ENCODE measurements around the gene NKX2-8. TPM values are rescaled to one million over a fixed set of nuclear protein-coding genes. Genes with fewer than 3 reads are reported as not detected.

The NKX2-8 gene
- total RNA-seq, 2 donors from 2014 or later: not detected

GRCh38 chr14:36604757-36605505 is 22.5 kb upstream of the NKX2-8 start:
- Histone ChIP-seq H3K4me1 (no peaks in the 10 kb centered on the region), H3K9me3 (no peaks in the 10 kb centered on the region), H3K4me3 (no peak overlapping the region), H3K27me3 (no peaks in the 10 kb centered on the region), H3K36me3 (replicated peaks in 1 of 2; ENCODE audit: insufficient read depth in 1 of 2, low read depth in 2 of 2) (no peaks in the 10 kb centered on the region), H3K27ac (no peak overlapping the region)
- peak; percentile 59 to 72 (median 66) for DNase-seq
- TF ChIP-seq CTCF (IDR thresholded peaks at IDR 0.05): peak; percentile 43 to 84 (median 80)
- no peak for TF ChIP-seq POLR2A (IDR thresholded peaks at IDR 0.05)
- intact Hi-C loops (cut with DNase I): no loop called here
- WGBS, 2 donors: 0% methylated on average over 4 of the region's 4 CpGs
- peak; percentile 80 for ATAC-seq

GRCh38 chr14:36600431-36600830 is 18.0 kb upstream of the NKX2-8 start:
- H3K27ac ChIP-seq: no peak overlapping the region
- no peaks in the 10 kb centered on the region for H3K27me3 ChIP-seq
- H3K9me3 ChIP-seq: no peaks in the 10 kb centered on the region
- H3K4me3 ChIP-seq: no peak overlapping the region
- DNase-seq (no peak), ATAC-seq (no peak)
- intact Hi-C loops (cut with DNase I): no loop called here
- TF ChIP-seq CTCF (IDR thresholded peaks at IDR 0.05): no peak
- no peak for TF ChIP-seq POLR2A (IDR thresholded peaks at IDR 0.05)
- H3K36me3 ChIP-seq (replicated peaks in 1 of 2; ENCODE audit: insufficient read depth in 1 of 2, low read depth in 2 of 2): no peaks in the 10 kb centered on the region
- H3K4me1 ChIP-seq: no peaks in the 10 kb centered on the region
- WGBS, 2 donors: 24 to 32% methylated on average over 3 of the region's 3 CpGs

GRCh38 chr14:36591482-36591881 is 9.1 kb upstream of the NKX2-8 start:
- no peaks in the 10 kb centered on the region for H3K4me1 ChIP-seq
- TF ChIP-seq POLR2A (IDR thresholded peaks at IDR 0.05): no peak
- TF ChIP-seq CTCF (IDR thresholded peaks at IDR 0.05): no peak
- no peaks in the 10 kb centered on the region for H3K36me3 ChIP-seq (replicated peaks in 1 of 2; ENCODE audit: insufficient read depth in 1 of 2, low read depth in 2 of 2)
- H3K27me3 ChIP-seq: peaks cover 0 to 10% of the 10 kb centered on the region in 2 donors
- no peak overlapping the region for H3K27ac ChIP-seq
- no peaks in the 10 kb centered on the region for H3K9me3 ChIP-seq
- H3K4me3 ChIP-seq: no peak overlapping the region
- no peak for ATAC-seq
- no peak for DNase-seq
- intact Hi-C loops (cut with DNase I): no loop called here

- Histone ChIP-seq H3K27me3 (peaks cover 0 to 12% of the 10 kb centered on the region in 2 donors), H3K9me3 (no peaks in the 10 kb centered on the region), H3K4me1 (no peaks in the 10 kb centered on the region), H3K36me3 (replicated peaks in 1 of 2; ENCODE audit: insufficient read depth in 1 of 2, low read depth in 2 of 2) (no peaks in the 10 kb centered on the region), H3K4me3 (no peak overlapping the region), H3K27ac (no peak overlapping the region)
- DNase-seq: no peak
- WGBS, 2 donors: 8 to 12% methylated on average over 7 of the region's 7 CpGs
- no peak for ATAC-seq
- intact Hi-C loops (cut with DNase I): no loop called here
- no peak for TF ChIP-seq POLR2A (IDR thresholded peaks at IDR 0.05)
- no peak for TF ChIP-seq CTCF (IDR thresholded peaks at IDR 0.05)
Measured at GRCh38 chr14:36588788-36589187, 6.4 kb upstream of the NKX2-8 start.

GRCh38 chr14:36588119-36588518 is 5.7 kb upstream of the NKX2-8 start:
- intact Hi-C loops (cut with DNase I): no loop called here
- ATAC-seq: no peak
- H3K9me3 ChIP-seq: no peaks in the 10 kb centered on the region
- no peak overlapping the region for H3K4me3 ChIP-seq
- WGBS, 2 donors: 9 to 12% methylated on average over 5 of the region's 5 CpGs
- H3K4me1 ChIP-seq: peaks cover 2% of the 10 kb centered on the region
- H3K27ac ChIP-seq: no peak overlapping the region
- DNase-seq: no peak
- peaks cover 0 to 8% of the 10 kb centered on the region in 2 donors for H3K27me3 ChIP-seq
- H3K36me3 ChIP-seq (replicated peaks in 1 of 2; ENCODE audit: insufficient read depth in 1 of 2, low read depth in 2 of 2): no peaks in the 10 kb centered on the region
- TF ChIP-seq CTCF (IDR thresholded peaks at IDR 0.05): no peak
- no peak for TF ChIP-seq POLR2A (IDR thresholded peaks at IDR 0.05)

All from body of pancreas (tissue), 4 donors.